ENCODE data around the gene CAMK1D. TPM values are rescaled to one million over a fixed set of nuclear protein-coding genes. Genes with fewer than 3 reads are reported as not detected.

CAMK1D gene
- total and polyA plus RNA-seq, 2 donors (not counting 3 experiments of a cell fraction or from before 2014, with no cell fraction given): 0.37 to 4.2 TPM

DNA sequence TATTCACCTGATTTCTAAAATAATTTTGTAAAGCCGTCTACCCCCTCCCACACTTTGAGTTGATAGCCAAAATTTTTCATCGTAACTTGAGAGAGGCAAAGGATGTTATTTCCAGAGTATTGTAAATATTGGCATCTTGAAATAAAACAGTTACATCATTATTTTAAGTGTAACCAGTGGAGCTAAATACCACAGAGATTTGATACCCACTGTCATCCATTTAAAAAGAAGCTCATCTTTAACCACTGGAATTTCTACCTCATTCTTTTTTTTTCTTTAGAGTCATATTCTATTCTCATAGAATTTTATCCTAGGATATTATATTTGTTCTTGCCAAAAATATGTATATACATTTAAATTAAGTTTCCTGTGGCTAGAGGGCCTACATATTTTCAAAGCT lies 48.6 kb downstream of the CAMK1D start:
- H3K4me3 ChIP-seq (replicated peaks in 1 of 3; ENCODE audit: insufficient read depth in 1 of 3, low read depth in 1 of 3, low read length in 3 of 3): no peak overlapping the region
- FAIRE-seq (no peak), DNase-seq (ENCODE audit: low read depth, low spot score) (no peak)
- no peaks in the 10 kb centered on the region for H3K9me3 ChIP-seq (replicated peaks; ENCODE audit: control insufficient read depth, insufficient read depth, low read length)
- no peak overlapping the region for H2AFZ ChIP-seq (ENCODE audit: low read depth, low read length)
- H3K4me2 ChIP-seq (ENCODE audit: insufficient read depth, low read length): no peak overlapping the region
- no peaks in the 10 kb centered on the region for H3K79me2 ChIP-seq (ENCODE audit: control insufficient read depth, insufficient read depth, low read length)
- no TSS peak for BruUV-seq (replicated peaks)
- TF ChIP-seq POLR2A (IDR thresholded peaks at IDR 0.05; ENCODE audit: low read depth, low read length) (no peak), EZH2 (IDR thresholded peaks at IDR 0.05; ENCODE audit: borderline replicate concordance, low read depth, low read length, severe bottlenecking) (no peak), MYC (IDR thresholded peaks at IDR 0.05; ENCODE audit: low read depth, low read length) (no peak), FOS (IDR thresholded peaks at IDR 0.05; ENCODE audit: borderline replicate concordance, insufficient read depth, low read length) (no peak), JUN (IDR thresholded peaks at IDR 0.05; ENCODE audit: borderline replicate concordance, insufficient read depth, insufficient read length, low read depth) (no peak), POLR2AphosphoS5 (IDR thresholded peaks at IDR 0.05; ENCODE audit: insufficient read depth, low read depth, low read length) (no peak)
- TF ChIP-seq, protein P1, sequence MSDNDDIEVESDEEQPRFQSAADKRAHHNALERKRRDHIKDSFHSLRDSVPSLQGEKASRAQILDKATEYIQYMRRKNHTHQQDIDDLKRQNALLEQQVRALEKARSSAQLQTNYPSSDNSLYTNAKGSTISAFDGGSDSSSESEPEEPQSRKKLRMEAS (IDR thresholded peaks at IDR 0.05; ENCODE audit: insufficient read depth, insufficient read length): no peak
- dilution Hi-C loops (cut with MboI; ENCODE audit: extremely low pct_ligation_motif_present, low sequenced_read_pairs) (no loop called here), intact Hi-C loops (cut with micrococcal nuclease) (no loop called here)
- no peaks in the 10 kb centered on the region for H3K9me1 ChIP-seq (replicated peaks; ENCODE audit: control insufficient read depth, extremely low read depth, insufficient read depth, low read length)
- ChIA-PET CTCF (no interaction called here), POLR2A (no interaction called here)
- no peak overlapping the region for H3K27ac ChIP-seq (ENCODE audit: insufficient read depth, low read depth, low read length)
- no peaks in the 10 kb centered on the region for H3K36me3 ChIP-seq (ENCODE audit: control insufficient read depth in 2 of 2, extremely low read depth in 1 of 2, insufficient read depth in 2 of 2, low read length in 2 of 2)
- no peak overlapping the region for H3K9ac ChIP-seq (replicated peaks; ENCODE audit: extremely low read depth, insufficient read depth, low read length)
- H3K4me1 ChIP-seq (ENCODE audit: control insufficient read depth, extremely low read depth, insufficient read depth, low read length): no peaks in the 10 kb centered on the region
- H4K20me1 ChIP-seq (replicated peaks; ENCODE audit: control insufficient read depth, extremely low read depth, insufficient read depth, low read length): no peaks in the 10 kb centered on the region
- H3K27me3 ChIP-seq (ENCODE audit: control insufficient read depth in 2 of 2, insufficient read depth in 2 of 2, low read length in 2 of 2): no peaks in the 10 kb centered on the region

DNA sequence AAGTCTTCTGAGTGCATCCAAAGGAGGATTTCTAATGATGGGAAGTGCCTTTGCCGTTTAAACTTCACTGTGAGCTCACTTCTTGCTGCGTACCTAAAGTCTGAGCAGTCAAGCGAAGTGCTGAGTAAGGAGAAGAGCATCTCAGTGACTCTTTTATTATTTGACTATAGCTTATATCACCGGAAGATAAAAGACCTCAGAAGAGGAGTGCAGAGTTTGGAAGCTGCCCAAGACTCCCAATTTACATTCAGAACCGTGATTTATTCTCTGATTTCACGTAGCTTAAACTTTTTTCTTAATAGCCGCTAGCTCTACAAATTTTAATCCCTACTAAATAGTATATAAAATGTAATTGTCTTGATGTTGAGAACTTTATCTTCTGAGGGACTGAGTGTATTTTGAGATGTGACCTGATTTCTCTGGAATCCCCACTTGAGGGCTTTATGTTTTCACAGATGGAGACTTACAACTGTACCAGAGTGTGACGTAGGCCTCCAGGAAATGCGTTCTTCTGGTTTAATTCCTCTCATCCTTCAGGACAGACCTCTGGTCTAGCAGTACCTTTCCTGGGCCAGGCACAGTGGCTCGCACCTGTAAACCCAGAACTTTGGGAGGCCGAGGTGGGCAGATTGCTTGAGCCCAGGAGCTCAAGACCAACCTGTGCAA lies 51.1 kb downstream of the CAMK1D start:
- Histone ChIP-seq H3K27ac (ENCODE audit: insufficient read depth, low read depth, low read length) (no peak overlapping the region), H3K4me3 (replicated peaks in 1 of 3; ENCODE audit: insufficient read depth in 1 of 3, low read depth in 1 of 3, low read length in 3 of 3) (no peak overlapping the region), H3K9me3 (replicated peaks; ENCODE audit: control insufficient read depth, insufficient read depth, low read length) (no peaks in the 10 kb centered on the region), H3K79me2 (ENCODE audit: control insufficient read depth, insufficient read depth, low read length) (no peaks in the 10 kb centered on the region), H3K9me1 (replicated peaks; ENCODE audit: control insufficient read depth, extremely low read depth, insufficient read depth, low read length) (no peaks in the 10 kb centered on the region), H3K36me3 (ENCODE audit: control insufficient read depth in 2 of 2, extremely low read depth in 1 of 2, insufficient read depth in 2 of 2, low read length in 2 of 2) (no peaks in the 10 kb centered on the region), H3K27me3 (ENCODE audit: control insufficient read depth in 2 of 2, insufficient read depth in 2 of 2, low read length in 2 of 2) (peaks cover 0 to 3% of the 10 kb centered on the region in 2 experiments), H2AFZ (ENCODE audit: low read depth, low read length) (no peak overlapping the region), H3K4me2 (ENCODE audit: insufficient read depth, low read length) (no peak overlapping the region), H4K20me1 (replicated peaks; ENCODE audit: control insufficient read depth, extremely low read depth, insufficient read depth, low read length) (no peaks in the 10 kb centered on the region), H3K4me1 (ENCODE audit: control insufficient read depth, extremely low read depth, insufficient read depth, low read length) (no peaks in the 10 kb centered on the region), H3K9ac (replicated peaks; ENCODE audit: extremely low read depth, insufficient read depth, low read length) (no peak overlapping the region)
- no peak for FAIRE-seq
- intact Hi-C loops (cut with micrococcal nuclease) (no loop called here), dilution Hi-C loops (cut with MboI; ENCODE audit: extremely low pct_ligation_motif_present, low sequenced_read_pairs) (no loop called here)
- TF ChIP-seq POLR2A (IDR thresholded peaks at IDR 0.05; ENCODE audit: low read depth, low read length): no peak
- TF ChIP-seq, protein P2, sequence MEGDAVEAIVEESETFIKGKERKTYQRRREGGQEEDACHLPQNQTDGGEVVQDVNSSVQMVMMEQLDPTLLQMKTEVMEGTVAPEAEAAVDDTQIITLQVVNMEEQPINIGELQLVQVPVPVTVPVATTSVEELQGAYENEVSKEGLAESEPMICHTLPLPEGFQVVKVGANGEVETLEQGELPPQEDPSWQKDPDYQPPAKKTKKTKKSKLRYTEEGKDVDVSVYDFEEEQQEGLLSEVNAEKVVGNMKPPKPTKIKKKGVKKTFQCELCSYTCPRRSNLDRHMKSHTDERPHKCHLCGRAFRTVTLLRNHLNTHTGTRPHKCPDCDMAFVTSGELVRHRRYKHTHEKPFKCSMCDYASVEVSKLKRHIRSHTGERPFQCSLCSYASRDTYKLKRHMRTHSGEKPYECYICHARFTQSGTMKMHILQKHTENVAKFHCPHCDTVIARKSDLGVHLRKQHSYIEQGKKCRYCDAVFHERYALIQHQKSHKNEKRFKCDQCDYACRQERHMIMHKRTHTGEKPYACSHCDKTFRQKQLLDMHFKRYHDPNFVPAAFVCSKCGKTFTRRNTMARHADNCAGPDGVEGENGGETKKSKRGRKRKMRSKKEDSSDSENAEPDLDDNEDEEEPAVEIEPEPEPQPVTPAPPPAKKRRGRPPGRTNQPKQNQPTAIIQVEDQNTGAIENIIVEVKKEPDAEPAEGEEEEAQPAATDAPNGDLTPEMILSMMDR (IDR thresholded peaks at IDR 0.05; ENCODE audit: extremely low read depth in 1 of 2, insufficient read depth in 1 of 2, low read depth in 1 of 2, low read length in 2 of 2): no peak
- TF ChIP-seq GATA2 (IDR thresholded peaks at IDR 0.05; ENCODE audit: insufficient read depth, insufficient read length, low read depth, low read length): no peak
- TF ChIP-seq JUN (IDR thresholded peaks at IDR 0.05; ENCODE audit: borderline replicate concordance, insufficient read depth, insufficient read length, low read depth): no peak
- no peak for TF ChIP-seq FOS (IDR thresholded peaks at IDR 0.05; ENCODE audit: borderline replicate concordance, insufficient read depth, low read length)
- no peak for TF ChIP-seq MYC (IDR thresholded peaks at IDR 0.05; ENCODE audit: low read depth, low read length)
- TF ChIP-seq POLR2AphosphoS5 (IDR thresholded peaks at IDR 0.05; ENCODE audit: insufficient read depth, low read depth, low read length): no peak
- TF ChIP-seq, protein P1 (IDR thresholded peaks at IDR 0.05; ENCODE audit: insufficient read depth, insufficient read length): no peak
- no peak for TF ChIP-seq EZH2 (IDR thresholded peaks at IDR 0.05; ENCODE audit: borderline replicate concordance, low read depth, low read length, severe bottlenecking)
- BruUV-seq (replicated peaks): no TSS peak
- ChIA-PET POLR2A (no interaction called here), CTCF (interaction anchor here (1.5 kb wide), 1 partner anchor 13 kb away, joined by 3 read pairs; no protein-coding TSS in a partner anchor)
- no peak for DNase-seq (ENCODE audit: low read depth, low spot score)

All from endothelial cell of umbilical vein (primary cell).